ENCODE measurements around the gene RBM38.
"Not testable (repeated sequence)": the region's sequence is repeated elsewhere in the genome, so short reads cannot be mapped to it uniquely, and the experiment has no call there.

Gene RBM38

GRCh38 chr20:57421253-57422220, 30.3 kb downstream of the RBM38 start:
- DNase-seq: no peak

GRCh38 chr20:57422254-57422653, 31.1 kb downstream of the RBM38 start:
- no peak for DNase-seq

DNA sequence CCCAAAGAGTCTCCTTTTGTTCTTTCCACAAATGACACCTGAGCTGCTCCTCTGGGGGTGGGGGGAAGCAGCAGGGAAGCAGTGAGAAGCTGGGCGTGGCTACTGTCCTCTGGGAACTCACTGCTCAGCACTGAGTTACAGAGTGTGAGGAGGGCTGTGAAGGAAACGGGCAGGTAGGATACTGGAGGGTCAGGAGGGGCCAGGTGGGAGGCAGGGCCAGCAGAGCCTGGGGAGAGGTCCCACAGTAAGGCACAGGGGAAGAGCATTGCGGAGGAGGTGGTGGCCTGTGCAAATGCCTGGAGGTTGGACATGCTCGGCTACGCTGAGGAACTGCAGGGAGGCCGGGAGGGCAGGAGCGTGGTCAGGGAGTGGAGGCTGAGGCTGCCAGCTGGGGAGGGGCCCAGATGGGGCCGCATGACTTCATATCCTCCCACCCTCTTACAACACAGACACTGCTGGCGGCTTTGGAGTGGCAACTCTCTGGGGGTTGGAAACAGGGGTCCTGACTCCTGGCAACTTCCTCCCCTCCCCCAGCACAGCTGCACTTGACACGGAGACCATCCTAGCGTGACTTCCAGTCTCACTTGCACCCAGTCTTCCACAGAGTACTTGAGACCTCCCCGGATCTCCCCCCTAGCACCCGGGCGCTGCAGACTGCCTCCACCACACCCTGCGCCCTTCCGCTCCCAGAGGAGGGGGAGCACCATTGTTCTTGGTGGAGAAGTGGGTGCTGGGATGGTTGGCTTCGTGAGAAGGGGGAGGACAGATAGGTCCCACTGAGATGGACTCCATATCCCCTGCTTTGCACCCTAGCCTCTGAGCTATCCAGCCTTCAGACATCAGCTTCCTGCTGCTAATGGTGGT, 34.2 kb downstream of the RBM38 start:
- DNase-seq: no peak

- no peak for DNase-seq
Measured at GRCh38 chr20:57426271-57426689, 35.1 kb downstream of the RBM38 start.

- DNase-seq: no peak
Measured at GRCh38 chr20:57426831-57427230, 35.6 kb downstream of the RBM38 start.

- DNase-seq: no peak
Measured at GRCh38 chr20:57428324-57429158, 37.3 kb downstream of the RBM38 start.

DNA sequence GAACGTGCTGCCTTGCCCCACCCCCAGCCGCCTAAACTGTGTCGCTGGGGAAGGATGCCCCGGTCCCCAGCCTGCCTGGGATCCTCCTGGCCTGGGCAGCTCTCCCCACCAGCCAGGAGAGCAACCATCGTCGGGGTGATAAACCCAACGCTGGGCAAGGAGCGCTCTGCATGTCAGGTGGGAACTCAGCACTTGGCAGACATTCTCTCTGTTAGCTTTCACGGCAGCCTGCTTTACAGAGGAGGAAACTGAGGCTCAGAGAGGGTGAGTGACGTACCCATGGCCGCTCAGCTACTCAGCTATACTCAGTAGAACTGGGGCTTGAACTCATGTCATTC, 37.9 kb downstream of the RBM38 start:
- DNase-seq: no peak

DNA sequence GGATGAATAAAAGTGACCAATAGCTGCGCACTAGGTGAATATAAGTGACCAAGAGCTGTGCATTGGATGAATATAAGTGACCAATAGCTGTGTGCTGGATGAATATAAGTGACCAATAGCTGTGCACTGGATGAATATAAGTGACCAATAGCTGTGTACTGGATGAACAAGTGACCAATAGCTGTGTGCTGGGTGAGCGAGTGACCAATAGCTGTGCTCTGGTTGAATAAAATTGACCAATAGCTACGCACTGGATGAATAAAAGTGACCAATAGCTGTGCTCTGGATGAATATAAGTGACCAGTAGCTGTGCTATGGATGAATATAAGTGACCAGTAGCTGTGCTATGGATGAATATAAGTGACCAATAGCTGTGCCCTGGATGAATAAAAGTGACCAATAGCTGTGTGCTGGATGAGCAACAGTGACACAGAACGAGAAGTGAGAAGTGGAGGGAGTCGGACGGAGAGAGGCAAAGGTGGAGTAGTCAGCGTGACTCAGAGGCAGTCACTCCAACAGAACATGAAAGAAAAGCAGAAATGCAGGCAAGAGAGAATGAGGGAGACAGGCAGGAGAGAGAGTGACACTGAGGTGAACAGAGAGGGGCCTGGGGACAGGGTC, 38.5 kb downstream of the RBM38 start:
- no peak for DNase-seq

DNA sequence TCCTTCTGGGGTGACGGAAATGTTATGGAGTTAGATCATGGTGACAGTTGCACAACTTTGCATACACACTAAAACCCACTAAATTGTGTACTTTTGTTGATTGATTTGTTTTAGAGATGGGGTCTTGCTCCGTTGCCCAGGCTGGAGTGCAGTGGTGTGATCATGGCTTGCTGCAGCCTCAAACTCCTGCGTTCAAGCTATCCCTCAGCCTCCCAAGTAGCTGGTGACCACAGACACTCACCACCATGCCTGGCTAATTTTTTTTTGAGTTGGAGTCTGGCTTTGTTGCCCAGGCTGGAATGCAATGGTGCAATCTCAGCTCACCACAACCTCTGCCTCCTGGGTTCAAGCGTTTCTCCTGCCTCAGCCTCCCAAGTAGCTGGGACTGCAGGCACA, 39.0 kb downstream of the RBM38 start:
- not testable (repeated sequence) for DNase-seq

DNA sequence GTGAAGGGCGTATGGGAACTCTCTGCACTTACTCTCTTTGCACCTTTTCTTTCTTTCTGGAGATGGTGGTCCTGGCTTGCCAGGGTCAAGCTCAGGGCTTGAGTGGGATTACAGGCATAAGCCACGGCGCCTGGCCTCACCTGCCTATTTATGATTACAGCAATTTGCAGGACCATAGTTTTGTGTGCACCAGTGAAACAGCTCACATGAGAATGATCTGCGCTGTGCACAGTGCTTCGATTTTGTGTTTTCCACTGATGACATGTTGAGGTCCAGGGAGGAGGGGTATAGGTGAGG, 40.3 kb downstream of the RBM38 start:
- no peak for DNase-seq

- DNase-seq: no peak
Measured at GRCh38 chr20:57432480-57432861, 41.3 kb downstream of the RBM38 start.

- DNase-seq: peak; percentile 91
Measured at GRCh38 chr20:57432862-57433491, 41.8 kb downstream of the RBM38 start.

GRCh38 chr20:57433657-57434389, 42.6 kb downstream of the RBM38 start:
- DNase-seq: no peak

- peak; percentile 64 for DNase-seq
Measured at GRCh38 chr20:57434390-57434700, 43.1 kb downstream of the RBM38 start.

- no peak for DNase-seq
Measured at GRCh38 chr20:57435105-57435497, 43.9 kb downstream of the RBM38 start.

- peak; percentile 59 for DNase-seq
Measured at GRCh38 chr20:57435498-57436222, 44.5 kb downstream of the RBM38 start.

- DNase-seq: no peak
Measured at GRCh38 chr20:57436223-57436545, 45.0 kb downstream of the RBM38 start.

DNA sequence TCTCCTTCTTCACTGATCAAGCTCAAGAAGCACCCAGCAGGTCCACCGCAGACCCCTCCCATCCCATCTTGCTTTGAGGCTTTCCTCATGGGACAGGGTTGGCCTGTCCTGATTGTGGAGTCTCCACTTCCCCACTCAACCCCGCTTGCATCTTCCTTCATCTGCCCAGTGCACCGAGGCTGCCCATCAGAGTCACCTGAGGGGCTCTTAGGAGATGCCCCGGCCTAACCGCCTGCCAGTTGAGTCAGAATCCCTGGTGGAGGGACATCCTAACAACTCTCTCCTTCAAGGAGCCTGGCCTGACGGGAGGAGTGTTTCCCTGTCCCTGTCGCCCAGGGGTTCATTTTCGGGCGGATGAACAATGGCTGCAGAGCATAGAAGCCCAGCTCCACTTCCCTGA, 46.1 kb downstream of the RBM38 start:
- DNase-seq: no peak

- no peak for DNase-seq
Measured at GRCh38 chr20:57437672-57438330, 46.6 kb downstream of the RBM38 start.

DNA sequence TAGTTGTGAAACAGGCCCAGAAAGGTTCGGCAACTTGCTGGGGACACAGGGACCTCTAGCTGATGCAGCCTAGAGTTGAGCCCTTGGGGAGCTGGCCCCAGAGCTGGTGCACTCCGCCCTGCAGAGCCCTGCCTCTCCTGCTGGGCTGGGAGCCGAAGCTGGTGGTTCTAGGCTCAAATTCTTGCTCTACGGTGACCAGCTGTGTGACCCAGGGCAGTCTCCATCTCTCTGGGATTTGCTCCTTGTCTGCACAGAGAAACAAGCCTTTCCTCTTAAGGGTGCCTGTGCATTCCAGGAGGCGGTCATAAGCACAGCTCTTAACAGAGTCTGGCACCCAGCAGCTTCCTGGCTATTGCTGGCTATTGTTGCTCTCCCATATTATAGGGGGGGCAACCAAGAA, 47.4 kb downstream of the RBM38 start:
- DNase-seq: no peak

DNA sequence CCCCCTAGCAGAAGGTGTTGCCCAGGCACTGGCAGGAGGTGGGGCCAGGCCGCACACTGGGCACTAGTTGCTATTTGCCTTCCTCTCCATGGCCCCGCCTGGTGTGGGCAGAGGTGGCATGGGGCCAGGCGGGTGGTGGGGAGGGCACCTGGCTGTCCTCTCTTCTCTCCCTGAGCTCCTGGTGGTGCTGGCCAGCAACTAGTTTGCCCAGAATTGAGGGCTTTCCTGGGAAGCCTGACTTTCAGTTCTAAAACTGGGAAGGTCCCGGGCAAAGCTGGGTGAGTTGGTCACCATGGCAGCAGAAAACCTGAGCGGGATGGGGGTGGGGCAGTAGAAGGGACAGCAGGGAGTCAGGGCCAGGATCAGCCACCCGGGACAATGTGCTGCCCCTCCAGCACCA, 48.2 kb downstream of the RBM38 start:
- no peak for DNase-seq
